Calu3 (cell line): ENCODE data around the gene ADNP. TPM values are rescaled to one million over a fixed set of nuclear protein-coding genes. Genes with fewer than 3 reads are reported as not detected.
"Not testable (repeated sequence)": the region's sequence is repeated elsewhere in the genome, so short reads cannot be mapped to it uniquely, and the experiment has no call there.

Source experiments
- Bru-seq: library from RNA; stranded (reverse); fragments of 400-500 nt; gene quantifications from one replicate; lab custom pipeline; 2021; lab: Mats Ljungman, UMichigan
- BruChase-seq, 2 experiments: library from RNA; stranded (reverse); fragments of 400-500 nt; gene quantifications; one replicate each; lab custom pipeline; 2021; lab: Mats Ljungman, UMichigan
- BruUV-seq: library from RNA; stranded (reverse); fragments of 400-500 nt; replicated peaks from 2 replicates; lab custom pipeline; 2021; lab: Mats Ljungman, UMichigan
- CTCF ChIA-PET: fragments of 300-600 bp; sonication (Branson Sonifier 250); formaldehyde crosslinking; loops from one replicate; lab custom pipeline; 2022; ENCODE audit warnings: antibody characterized with exemption; lab: Charles Lee
- DNase-seq: peaks from one replicate; pipeline ENCODE4 v3.0.0; 2022
- H3K27ac Mint-ChIP-seq: one replicate; pipeline ENCODE4 v1.8.0; 2022; ENCODE audit warnings: mixed read lengths; ENCODE audit not compliant: unreplicated experiment
- H3K27me3 Mint-ChIP-seq: one replicate; pipeline ENCODE4 v1.8.0; 2022; ENCODE audit warnings: mixed read lengths; ENCODE audit not compliant: unreplicated experiment
- H3K36me3 Mint-ChIP-seq: one replicate; pipeline ENCODE4 v1.8.0; 2022; ENCODE audit warnings: mild to moderate bottlenecking, moderate library complexity, mixed read lengths; ENCODE audit not compliant: insufficient read depth, unreplicated experiment
- H3K4me1 Mint-ChIP-seq: one replicate; pipeline ENCODE4 v1.8.0; 2022; ENCODE audit warnings: mild to moderate bottlenecking, low read depth, mixed read lengths; ENCODE audit not compliant: unreplicated experiment
- H3K4me3 Mint-ChIP-seq: one replicate; pipeline ENCODE4 v1.8.0; 2022; ENCODE audit warnings: mild to moderate bottlenecking, low read depth, moderate library complexity, mixed read lengths; ENCODE audit not compliant: unreplicated experiment
- H3K9me3 Mint-ChIP-seq: one replicate; pipeline ENCODE4 v1.8.0; 2022; ENCODE audit warnings: low read depth, mixed read lengths; ENCODE audit not compliant: unreplicated experiment
- intact Hi-C: fragments of 100-400 bp; cut with micrococcal nuclease; formaldehyde crosslinking; loops from one replicate; pipeline ENCODE4 v1.10.0; 2022; ENCODE audit not compliant: unreplicated experiment
- long read RNA-seq: library from polyadenylated mRNA; stranded (forward); transcript quantifications from one replicate; pipeline ENCODE4 v2.0.0, GENCODE V29; 2022
- total RNA-seq: library from RNA; stranded (reverse); gene quantifications from 2 replicates; pipeline ENCODE4 v1.2.3, GENCODE V29; 2022
- TF ChIP-seq, protein P1 (sequence below): fragments of 200-600 bp; IDR thresholded peaks from one replicate; pipeline ENCODE4 v1.8.0; 2022; ENCODE audit warnings: antibody characterized with exemption; ENCODE audit not compliant: unreplicated experiment

Gene ADNP
- total RNA-seq (91.8 and 103 TPM in 2 replicates), Bru-seq, nascent RNA (percentile 98 among the genes with signal in this experiment), BruChase-seq, experiment 1, labeled RNA remaining after a 6-hour chase (percentile 94 among the genes with signal in this experiment), BruChase-seq, experiment 2, labeled RNA remaining after a 2-hour chase (percentile 98 among the genes with signal in this experiment)
- long read RNA-seq, full-length matches to known transcripts = 11 of 23 reads
- long read RNA-seq, partial matches to known transcripts = 2 of 23 reads
- long read RNA-seq, other reads (novel, unspliced or antisense) = 10 of 23 reads

DNA sequence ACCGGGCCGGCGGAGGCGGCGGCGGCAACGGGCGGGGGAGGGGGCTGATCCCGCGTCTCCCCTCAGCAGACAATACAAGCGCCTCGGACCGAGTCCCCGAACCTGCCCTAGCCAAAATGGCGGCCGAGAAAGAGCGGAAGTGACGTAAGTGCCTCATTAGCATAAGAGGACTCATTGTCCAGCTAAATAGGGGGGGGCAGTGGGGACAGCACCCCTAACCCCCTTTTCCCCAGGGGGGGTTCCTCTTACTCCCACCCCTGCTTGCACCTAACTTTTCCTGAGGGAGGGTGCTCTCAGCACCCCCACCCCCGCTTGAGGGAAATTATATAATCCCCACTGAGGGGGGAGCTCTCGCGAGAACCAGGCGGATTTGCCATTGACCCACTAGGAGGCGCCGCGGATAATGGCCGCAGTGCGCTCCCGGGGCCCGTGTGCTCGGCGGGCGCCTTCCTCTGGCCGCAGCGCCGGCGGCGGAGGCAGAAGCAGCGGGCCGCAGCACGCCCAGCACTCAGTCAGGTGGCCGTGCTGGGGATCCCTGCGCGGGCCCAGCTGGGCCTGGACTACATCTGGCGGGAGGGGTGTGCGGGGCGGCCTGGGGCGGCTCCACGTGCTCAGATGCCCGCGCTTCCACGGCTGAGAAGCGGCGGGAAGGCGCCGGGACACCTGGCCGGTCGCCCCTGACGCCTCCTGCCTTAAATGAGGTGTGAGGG is at the start of gene ADNP:
Gene ADNP, minus strand, starts transcription at position 132 of the 710 bp plus-strand sequence. CDS start 27,441 bp downstream, outside the sequence.
- Mint-ChIP-seq H3K9me3 (no peaks in the 10 kb centered on the region), H3K4me1 (peaks cover 28% of the 10 kb centered on the region), H3K36me3 (peaks cover 88% of the 10 kb centered on the region), H3K27me3 (no peaks in the 10 kb centered on the region), H3K4me3 (peak within 1 kb of the TSS; percentile 89), H3K27ac (peak within 1 kb of the TSS; percentile 96)
- CTCF ChIA-PET = interaction anchor here (0.5 to 3.4 kb wide), 22 partner anchors 9 to 702 kb away, joined by 3 to 22 read pairs (median 4); partner anchors contain the start of gene BCAS4
- intact Hi-C loops = no loop called here
- peak; percentile 92 for DNase-seq
- TF ChIP-seq, protein P1, sequence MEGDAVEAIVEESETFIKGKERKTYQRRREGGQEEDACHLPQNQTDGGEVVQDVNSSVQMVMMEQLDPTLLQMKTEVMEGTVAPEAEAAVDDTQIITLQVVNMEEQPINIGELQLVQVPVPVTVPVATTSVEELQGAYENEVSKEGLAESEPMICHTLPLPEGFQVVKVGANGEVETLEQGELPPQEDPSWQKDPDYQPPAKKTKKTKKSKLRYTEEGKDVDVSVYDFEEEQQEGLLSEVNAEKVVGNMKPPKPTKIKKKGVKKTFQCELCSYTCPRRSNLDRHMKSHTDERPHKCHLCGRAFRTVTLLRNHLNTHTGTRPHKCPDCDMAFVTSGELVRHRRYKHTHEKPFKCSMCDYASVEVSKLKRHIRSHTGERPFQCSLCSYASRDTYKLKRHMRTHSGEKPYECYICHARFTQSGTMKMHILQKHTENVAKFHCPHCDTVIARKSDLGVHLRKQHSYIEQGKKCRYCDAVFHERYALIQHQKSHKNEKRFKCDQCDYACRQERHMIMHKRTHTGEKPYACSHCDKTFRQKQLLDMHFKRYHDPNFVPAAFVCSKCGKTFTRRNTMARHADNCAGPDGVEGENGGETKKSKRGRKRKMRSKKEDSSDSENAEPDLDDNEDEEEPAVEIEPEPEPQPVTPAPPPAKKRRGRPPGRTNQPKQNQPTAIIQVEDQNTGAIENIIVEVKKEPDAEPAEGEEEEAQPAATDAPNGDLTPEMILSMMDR = peak; percentile 87
- BruUV-seq = no TSS peak

DNA sequence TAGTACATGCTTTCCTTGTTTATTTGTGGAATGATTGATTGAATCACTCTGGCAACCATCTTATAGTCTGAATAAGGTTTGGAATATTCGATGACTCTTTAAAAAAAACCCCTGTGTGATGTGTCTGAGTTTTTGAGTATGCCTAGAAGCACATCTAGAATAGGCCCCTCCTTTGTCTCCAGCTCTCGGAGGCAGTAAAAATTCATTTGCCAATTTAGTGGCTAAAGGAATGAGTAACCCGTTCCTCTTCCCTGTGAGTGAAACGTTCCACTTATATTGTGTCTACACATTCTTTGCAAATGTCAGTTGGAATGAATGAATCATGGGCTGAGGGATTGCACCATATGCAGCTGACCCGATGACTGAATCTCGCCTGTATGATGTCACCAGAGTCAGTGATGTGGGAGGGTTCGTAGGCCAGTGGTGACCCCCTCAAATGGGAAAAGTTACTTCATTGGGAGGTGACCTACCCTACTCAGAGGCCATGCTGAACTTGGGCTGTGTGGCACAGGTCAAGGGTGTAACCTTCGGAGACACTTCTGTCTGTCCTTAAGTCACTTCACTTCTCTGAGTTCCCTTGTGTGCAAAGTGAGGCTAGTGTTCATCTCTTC is 48.9 kb upstream of the ADNP start:
- Mint-ChIP-seq H3K27me3 (peaks cover 76% of the 10 kb centered on the region), H3K27ac (peak overlapping the region; percentile 67), H3K4me1 (peaks cover 40% of the 10 kb centered on the region), H3K36me3 (peaks cover 8% of the 10 kb centered on the region), H3K4me3 (peak overlapping the region; percentile 6), H3K9me3 (no peaks in the 10 kb centered on the region)
- DNase-seq = peak; percentile 68
- CTCF ChIA-PET = interaction anchor here (1.0 to 2.5 kb wide), 6 partner anchors 10 to 575 kb away, joined by 3 to 8 read pairs (median 4); partner anchors contain the start of genes BCAS4, DPM1 and MOCS3
- intact Hi-C loops = loop anchor here (10.0 kb wide), 1 partner anchor 225 kb away; no protein-coding TSS in a partner anchor
- no TSS peak for BruUV-seq
- TF ChIP-seq, protein P1 = no peak

- H3K9me3 Mint-ChIP-seq, DNase-seq, intact Hi-C loops, H3K4me3 Mint-ChIP-seq, BruUV-seq, H3K27ac Mint-ChIP-seq, H3K36me3 Mint-ChIP-seq: not testable (repeated sequence)
- CTCF ChIA-PET = interaction anchor here (0.8 kb wide), 1 partner anchor 9 kb away, joined by 3 read pairs; no protein-coding TSS in a partner anchor
- peaks cover 82% of the 10 kb centered on the region for H3K27me3 Mint-ChIP-seq
- peaks cover 40% of the 10 kb centered on the region for H3K4me1 Mint-ChIP-seq
These were observed 47.3 kb upstream of the ADNP start for GRCh38 chr20:50978533-50978932.

DNA sequence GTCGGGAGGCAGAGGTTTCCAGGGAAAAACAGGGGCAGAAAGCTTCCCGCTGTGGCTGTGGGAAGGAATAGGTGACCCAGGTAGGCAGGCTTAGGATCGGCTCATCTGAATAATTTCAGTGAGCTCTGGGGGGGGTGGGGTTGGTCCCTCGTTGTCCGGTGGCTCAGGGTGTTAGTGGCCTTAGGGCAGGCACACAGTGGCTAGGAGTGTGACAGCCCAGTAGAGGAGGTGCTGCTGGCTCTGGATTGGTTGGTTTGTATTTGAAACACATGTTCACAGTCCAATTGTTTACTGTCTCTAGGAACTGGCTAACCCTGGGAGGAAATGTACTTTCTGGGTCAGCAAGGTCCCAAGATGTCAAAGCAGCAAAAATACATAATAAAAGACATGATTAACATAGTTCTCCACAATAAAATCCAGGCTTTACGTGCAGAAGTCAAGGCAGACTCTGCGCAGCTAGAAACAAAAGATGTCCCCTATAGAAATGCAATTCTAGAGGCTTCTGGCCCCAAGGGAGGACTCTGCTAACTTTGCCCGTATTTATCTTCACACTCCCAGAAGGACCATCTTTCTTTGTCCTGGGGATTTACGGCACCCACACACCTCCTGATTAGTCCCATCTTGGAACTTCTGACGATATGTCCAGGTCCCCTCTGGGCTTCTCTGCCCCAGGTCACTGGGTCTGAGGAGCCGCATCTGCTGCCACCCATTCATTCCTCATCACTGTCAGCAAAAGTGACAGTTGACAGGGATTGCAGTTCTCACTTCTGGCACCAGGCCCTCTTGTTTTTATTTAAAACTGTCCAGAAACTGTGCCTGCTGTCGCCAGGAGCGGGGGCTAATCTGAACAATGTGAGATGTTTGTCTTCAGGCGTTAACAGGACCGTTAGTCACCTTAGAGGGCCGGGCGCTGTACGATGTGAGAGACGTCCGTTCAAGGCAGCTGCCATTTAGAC is 46.1 kb upstream of the ADNP start:
- BruUV-seq = no TSS peak

More for the DNA sequence above, 46.1 kb upstream of the ADNP start:
- CTCF ChIA-PET = interaction anchor here (0.6 to 0.8 kb wide), 2 partner anchors 10 to 143 kb away, joined by 3 to 5 read pairs; no protein-coding TSS in a partner anchor
- Mint-ChIP-seq H3K4me1 (peaks cover 34% of the 10 kb centered on the region), H3K36me3 (peaks cover 8% of the 10 kb centered on the region), H3K27me3 (peaks cover 82% of the 10 kb centered on the region), H3K9me3 (no peaks in the 10 kb centered on the region), H3K27ac (no peak overlapping the region), H3K4me3 (no peak overlapping the region)
- intact Hi-C loops = no loop called here
- DNase-seq = no peak
- TF ChIP-seq, protein P1 = no peak
